Osteoblast (primary cell): Measurements from ENCODE around the gene STT3B. TPM values are rescaled to one million over a fixed set of nuclear protein-coding genes. Genes with fewer than 3 reads are reported as not detected.

Experiments
- DNase-seq: peaks from one replicate; pipeline ENCODE4 v3.0.0; 2011; ENCODE audit warnings: low spot score, mixed read lengths; ENCODE audit not compliant: insufficient read length; ENCODE audit errors: missing footprints
- H2AFZ ChIP-seq: 2 replicates; pipeline ENCODE4 v1.6.0; 2011; ENCODE audit warnings: mild to moderate bottlenecking, low read length
- H3K27ac ChIP-seq: 2 replicates; pipeline ENCODE4 v1.5.1; 2011; ENCODE audit warnings: mild to moderate bottlenecking, low read depth, low read length, moderate library complexity
- H3K27me3 ChIP-seq: 2 replicates; pipeline ENCODE4 v1.6.0; 2012; ENCODE audit warnings: mild to moderate bottlenecking, control low read depth, inconsistent platforms, low read length, moderate library complexity; ENCODE audit not compliant: insufficient read depth
- H3K36me3 ChIP-seq: 2 replicates; pipeline ENCODE4 v1.5.1; 2011; ENCODE audit warnings: mild to moderate bottlenecking, low read length, control low read depth, moderate library complexity; ENCODE audit not compliant: insufficient read depth
- H3K4me1 ChIP-seq: 2 replicates; pipeline ENCODE4 v1.5.1; 2011; ENCODE audit warnings: mild to moderate bottlenecking, low read length, control low read depth, moderate library complexity; ENCODE audit not compliant: insufficient read depth
- H3K4me2 ChIP-seq: 2 replicates; pipeline ENCODE4 v1.6.0; 2011; ENCODE audit warnings: mild to moderate bottlenecking, low read length; ENCODE audit not compliant: insufficient read depth
- H3K4me3 ChIP-seq: fragments of 200-600 bp; sonication (generic); 3 replicates; pipeline ENCODE4 v1.5.1; 2012; ENCODE audit warnings: mild to moderate bottlenecking, low read length, inconsistent platforms; ENCODE audit not compliant: insufficient read depth
- H3K79me2 ChIP-seq: 2 replicates; pipeline ENCODE4 v1.6.0; 2012; ENCODE audit warnings: mild to moderate bottlenecking, low read length, control low read depth, inconsistent platforms; ENCODE audit not compliant: insufficient read depth
- H3K9me3 ChIP-seq: 2 replicates; pipeline ENCODE4 v1.5.1; 2011; ENCODE audit warnings: low read depth, low read length, control low read depth
- H4K20me1 ChIP-seq: 2 replicates; pipeline ENCODE4 v1.6.0; 2012; ENCODE audit warnings: mild to moderate bottlenecking, low read length, control low read depth; ENCODE audit not compliant: insufficient read depth
- CTCF ChIP-seq: IDR thresholded peaks from 2 replicates; pipeline ENCODE4 v1.5.1; 2011; ENCODE audit warnings: mild to moderate bottlenecking, low read depth, low read length, moderate library complexity; ENCODE audit errors: extremely low read depth
- total RNA-seq: library from RNA; depleted of rRNA; stranded (reverse); fragments of >200 nt; gene quantifications from 2 replicates; pipeline ENCODE4 v1.2.3, GENCODE V29; 2012

Gene STT3B
- total RNA-seq, 1 donor, result 216 TPM

GRCh38 chr3:31546725-31547124 lies 14.0 kb downstream of the STT3B start:
- Histone ChIP-seq H2AFZ (no peak overlapping the region), H3K9me3 (no peaks in the 10 kb centered on the region), H3K4me1 (peaks cover 25% of the 10 kb centered on the region), H3K4me2 (no peak overlapping the region), H3K4me3 (no peak overlapping the region), H3K27me3 (no peaks in the 10 kb centered on the region), H3K79me2 (peaks cover 91% of the 10 kb centered on the region), H3K27ac (no peak overlapping the region), H4K20me1 (peaks cover 29% of the 10 kb centered on the region), H3K36me3 (no peaks in the 10 kb centered on the region)
- TF ChIP-seq CTCF, result no peak
- DNase-seq, result no peak

GRCh38 chr3:31550452-31551251 lies 17.9 kb downstream of the STT3B start:
- Histone ChIP-seq H3K27me3 (no peaks in the 10 kb centered on the region), H3K4me1 (peaks cover 17% of the 10 kb centered on the region), H3K27ac (no peak overlapping the region), H3K9me3 (no peaks in the 10 kb centered on the region), H3K4me3 (no peak overlapping the region), H3K36me3 (no peaks in the 10 kb centered on the region), H2AFZ (no peak overlapping the region), H4K20me1 (peaks cover 41% of the 10 kb centered on the region), H3K4me2 (no peak overlapping the region), H3K79me2 (peaks cover 92% of the 10 kb centered on the region)
- TF ChIP-seq CTCF, result peak; percentile 76
- no peak for DNase-seq

GRCh38 chr3:31551646-31552045 lies 18.9 kb downstream of the STT3B start:
- H3K27ac ChIP-seq, result no peak overlapping the region
- H3K4me3 ChIP-seq, result no peak overlapping the region
- H2AFZ ChIP-seq, result no peak overlapping the region
- no peaks in the 10 kb centered on the region for H3K27me3 ChIP-seq
- H4K20me1 ChIP-seq, result peaks cover 46% of the 10 kb centered on the region
- H3K9me3 ChIP-seq, result no peaks in the 10 kb centered on the region
- no peaks in the 10 kb centered on the region for H3K36me3 ChIP-seq
- no peak for DNase-seq
- peaks cover 7% of the 10 kb centered on the region for H3K4me1 ChIP-seq
- no peak for TF ChIP-seq CTCF
- H3K79me2 ChIP-seq, result peaks cover 92% of the 10 kb centered on the region
- H3K4me2 ChIP-seq, result no peak overlapping the region

- Histone ChIP-seq H3K27ac (no peak overlapping the region), H3K4me1 (peaks cover 5% of the 10 kb centered on the region), H3K79me2 (peaks cover 94% of the 10 kb centered on the region), H4K20me1 (peaks cover 47% of the 10 kb centered on the region), H3K4me2 (no peak overlapping the region), H3K4me3 (no peak overlapping the region), H3K27me3 (no peaks in the 10 kb centered on the region), H3K36me3 (no peaks in the 10 kb centered on the region), H3K9me3 (no peaks in the 10 kb centered on the region), H2AFZ (no peak overlapping the region)
- DNase-seq, result no peak
- no peak for TF ChIP-seq CTCF
Measured at GRCh38 chr3:31552103-31552502, 19.4 kb downstream of the STT3B start.
